ENCODE results near the gene RGMB.

GRCh38 chr5:98827588-98828284 lies 54.3 kb downstream of the RGMB start:
- TF ChIP-seq EP300 (IDR thresholded peaks at IDR 0.05) (no peak), CTCF (IDR thresholded peaks at IDR 0.05) (no peak), POLR2AphosphoS5 (IDR thresholded peaks at IDR 0.05) (no peak)

Measured in gastroesophageal sphincter (tissue), 3 donors.